K562 (cell line): ENCODE results near the gene GNA15. TPM values are rescaled to one million over a fixed set of nuclear protein-coding genes. Genes with fewer than 3 reads are reported as not detected.

Experiments
- ATAC-seq: fragments of 200-7000 bp; cut with Tn5 transposase; 3 replicates; pipeline ENCODE4 v1.9.1; 2020; ENCODE audit warnings: moderate library complexity
- BruUV-seq: library from RNA; stranded (reverse); fragments of 400-500 nt; replicated peaks from 2 replicates; lab custom pipeline; 2021; lab: Mats Ljungman, UMichigan
- CTCF ChIA-PET: fragments of 300-600 bp; formaldehyde crosslinking; extraction: SDS; loops from one replicate; lab custom pipeline; 2021; ENCODE audit warnings: low intra/inter-chr PET ratio; lab: Yijun Ruan, JAX
- POLR2A ChIA-PET: fragments of 300-600, 350-650 bp; sonication (Branson Sonifier 250); formaldehyde crosslinking; extraction: SDS; loops from one replicate; lab custom pipeline; 2021; ENCODE audit warnings: antibody characterized with exemption, inconsistent platforms; lab: Yijun Ruan, JAX
- DNase-seq, 4 experiments: peaks; one replicate each; pipeline versions ENCODE4 v3.0.0 to v3.0.0-alpha.2; 2011 to 2018; ENCODE audit warnings: low spot score in 3 of 4, mixed read lengths in 3 of 4; ENCODE audit errors: extremely low read depth in 1 of 4
- FAIRE-seq: peaks from 2 replicates; lab custom pipeline; 2011; peaks lifted over from hg19 to GRCh38; lab: Jason Lieb, UNC
- H2AFZ ChIP-seq: 2 replicates; pipeline ENCODE4 v1.6.0; 2011; ENCODE audit warnings: low read depth, low read length, control low read depth, inconsistent platforms
- H3K27ac ChIP-seq: fragments of 200-600 bp; 3 replicates; pipeline ENCODE4 v1.8.0; 2011; ENCODE audit warnings: low read depth, mild to moderate bottlenecking, control low read depth, inconsistent platforms, low read length, moderate library complexity, mixed read lengths; ENCODE audit errors: extremely low read depth
- H3K27me3 ChIP-seq, 2 experiments: fragments of 300-600 bp in 1 of 2; 2 replicates in 1 of 2; 3 replicates in 1 of 2; pipeline versions ENCODE4 v1.6.0 to v1.8.0; 2011; ENCODE audit warnings: inconsistent platforms in 2 of 2, low read length in 2 of 2, mild to moderate bottlenecking in 1 of 2, mixed read lengths in 1 of 2, moderate library complexity in 1 of 2; ENCODE audit not compliant: control insufficient read depth in 2 of 2, insufficient read depth in 2 of 2
- H3K36me3 ChIP-seq: fragments of 300-600 bp; 3 replicates; pipeline ENCODE4 v1.8.0; 2011; ENCODE audit warnings: mild to moderate bottlenecking, low read length, inconsistent platforms; ENCODE audit not compliant: control insufficient read depth, insufficient read depth
- H3K4me1 ChIP-seq, 2 experiments: fragments of 200-600 bp in 1 of 2; replicated peaks in 1 of 2; 2 replicates in 1 of 2; 3 replicates in 1 of 2; pipeline versions ENCODE4 v1.5.1 to v1.8.0; 2011; ENCODE audit warnings: inconsistent platforms in 2 of 2, low read length in 2 of 2, mild to moderate bottlenecking in 1 of 2, mixed read lengths in 1 of 2, moderate library complexity in 1 of 2; ENCODE audit not compliant: control insufficient read depth in 2 of 2, insufficient read depth in 2 of 2
- H3K4me2 ChIP-seq: 2 replicates; pipeline ENCODE4 v1.6.1; 2011; ENCODE audit warnings: low read length, control low read depth, inconsistent platforms, mixed read lengths; ENCODE audit not compliant: insufficient read depth
- H3K4me3 ChIP-seq: fragments of 200-600 bp; sonication (generic), shearing (Covaris generic); 2 replicates; pipeline ENCODE4 v1.5.1; 2016; ENCODE audit warnings: control low read depth, inconsistent platforms
- H3K79me2 ChIP-seq: fragments of 200-600 bp; 3 replicates; pipeline ENCODE4 v1.8.0; 2011; ENCODE audit warnings: low read length, inconsistent platforms; ENCODE audit not compliant: control insufficient read depth, insufficient read depth
- H3K9ac ChIP-seq, 2 experiments: 2 replicates each; pipeline versions ENCODE4 v1.6.0 to v1.6.1; 2011; ENCODE audit warnings: low read depth in 2 of 2, low read length in 2 of 2, control low read depth in 1 of 2, inconsistent platforms in 1 of 2, mild to moderate bottlenecking in 1 of 2, mixed read lengths in 1 of 2; ENCODE audit not compliant: insufficient read depth in 1 of 2
- H3K9me1 ChIP-seq: one replicate; pipeline ENCODE4 v1.6.0; 2011; ENCODE audit warnings: inconsistent platforms, mild to moderate bottlenecking, low read length, moderate library complexity; ENCODE audit not compliant: control insufficient read depth, insufficient read depth
- H3K9me3 ChIP-seq: replicated peaks from 2 replicates; pipeline ENCODE4 v1.5.1; 2011; ENCODE audit warnings: low read depth, low read length, inconsistent platforms; ENCODE audit not compliant: control insufficient read depth, insufficient read depth
- H4K20me1 ChIP-seq: replicated peaks from 2 replicates; pipeline ENCODE4 v1.6.1; 2011; ENCODE audit warnings: low read length, inconsistent platforms, mixed read lengths; ENCODE audit not compliant: control insufficient read depth, insufficient read depth
- FUS ChIP-seq: fragments of 200-400 bp; formaldehyde crosslinking; optimal IDR thresholded peaks from 2 replicates; pipeline ENCODE3; 2017; ENCODE audit warnings: low read depth, low read length
- GABPB1 ChIP-seq: sonication (generic); formaldehyde crosslinking; IDR thresholded peaks from 2 replicates; pipeline ENCODE4 v1.8.0; 2022; ENCODE audit warnings: mild to moderate bottlenecking, missing genetic modification reagents
- HCFC1 ChIP-seq: IDR thresholded peaks from 2 replicates; pipeline ENCODE4 v1.6.1; 2012; ENCODE audit warnings: low read depth, low read length, improper control_type of control experiment
- HDAC3 ChIP-seq: fragments of 450-650 bp; IDR thresholded peaks from 2 replicates; pipeline ENCODE4 v1.6.1; 2018; ENCODE audit warnings: borderline replicate concordance, mild to moderate bottlenecking, moderate library complexity; ENCODE audit not compliant: partially characterized antibody
- NCOA1 ChIP-seq: fragments of 450-650 bp; IDR thresholded peaks from 2 replicates; pipeline ENCODE4 v1.6.1; 2016; ENCODE audit warnings: low read depth
- TRIM24 ChIP-seq, 2 experiments: fragments of 450-650 bp; IDR thresholded peaks; 2 replicates each; pipeline ENCODE4 v1.6.1; 2016
- WGBS: fragments of 100-300 bp; shearing (Covaris generic); methylation state at CpG from one replicate; pipeline ENCODE4 v1.1.6; 2016; ENCODE audit warnings: low coverage, mixed read lengths; ENCODE audit not compliant: insufficient coverage; ENCODE audit errors: missing lambda C conversion rate; 5-methylcytosine and 5-hydroxymethylcytosine counted together
- in situ Hi-C: fragments of 300-500 bp; cut with MboI; formaldehyde crosslinking; loops from 4 replicates; pipeline ENCODE4 v1.15.0; 2018; ENCODE audit warnings: inconsistent platforms, mixed read lengths
- intact Hi-C: fragments of 100-400 bp; cut with micrococcal nuclease; formaldehyde crosslinking; loops from 2 replicates; pipeline ENCODE4 v1.14.2; 2022
- polyA plus RNA-seq, 8 experiments: library from polyadenylated mRNA; depleted of rRNA in 4 of 8; stranded (reverse) in 5 of 8; unstranded in 3 of 8; fragments of >200 nt; fragmentation: Nextera tagmentation in 2 of 8; fragmentation: Illumina TruSeq in 1 of 8; extraction: Ambion mirVana in 2 of 8; extraction: Trizol in 1 of 8; gene quantifications; 2 replicates each; pipeline versions ENCODE4 v1.2.1 to v1.2.3, GENCODE V29; 2011 to 2014; ENCODE audit warnings: inconsistent platforms in 1 of 8, missing spikeins in 1 of 8
- total RNA-seq, 7 experiments: library from RNA; depleted of rRNA in 6 of 7; stranded (reverse); fragments of >200 nt in 6 of 7; fragmentation: Illumina TruSeq in 2 of 7; extraction: Trizol in 2 of 7; gene quantifications; 2 replicates each; pipeline versions ENCODE4 v1.2.1 to v1.2.3, GENCODE V29; 2011 to 2021; ENCODE audit warnings: low replicate concordance in 1 of 7
- TF ChIP-seq, protein P1 (sequence below), 3 experiments: fragments of 200-800 bp in 1 of 3; fragments of 250-450 bp in 1 of 3; fragments of 450-650 bp in 1 of 3; sonication (Bioruptor Pico) in 1 of 3; sonication (Bioruptor generic) in 1 of 3; formaldehyde crosslinking in 1 of 3; IDR thresholded peaks; 2 replicates each; pipeline versions ENCODE4 v1.6.1 to v1.8.0; 2016 to 2022; ENCODE audit warnings: mild to moderate bottlenecking in 2 of 3, missing genetic modification characterization in 2 of 3, missing compliant biosample characterization in 1 of 3, moderate library complexity in 1 of 3
- TF ChIP-seq, protein P2 (sequence below), 2 experiments: fragments of 450-650 bp in 1 of 2; sonication (generic) in 1 of 2; formaldehyde crosslinking in 1 of 2; IDR thresholded peaks; 2 replicates each; pipeline versions ENCODE4 v1.7.1 to v1.9.0; 2016 to 2022; ENCODE audit warnings: inconsistent platforms in 1 of 2, mild to moderate bottlenecking in 1 of 2, missing genetic modification reagents in 1 of 2

The GNA15 gene
- total and polyA plus RNA-seq, 9 of the 15 experiments (the other 6 are each of a cell fraction or from before 2014, with no cell fraction given), result 0.03 to 0.24 (median 0.11) TPM; not detected in 1

DNA sequence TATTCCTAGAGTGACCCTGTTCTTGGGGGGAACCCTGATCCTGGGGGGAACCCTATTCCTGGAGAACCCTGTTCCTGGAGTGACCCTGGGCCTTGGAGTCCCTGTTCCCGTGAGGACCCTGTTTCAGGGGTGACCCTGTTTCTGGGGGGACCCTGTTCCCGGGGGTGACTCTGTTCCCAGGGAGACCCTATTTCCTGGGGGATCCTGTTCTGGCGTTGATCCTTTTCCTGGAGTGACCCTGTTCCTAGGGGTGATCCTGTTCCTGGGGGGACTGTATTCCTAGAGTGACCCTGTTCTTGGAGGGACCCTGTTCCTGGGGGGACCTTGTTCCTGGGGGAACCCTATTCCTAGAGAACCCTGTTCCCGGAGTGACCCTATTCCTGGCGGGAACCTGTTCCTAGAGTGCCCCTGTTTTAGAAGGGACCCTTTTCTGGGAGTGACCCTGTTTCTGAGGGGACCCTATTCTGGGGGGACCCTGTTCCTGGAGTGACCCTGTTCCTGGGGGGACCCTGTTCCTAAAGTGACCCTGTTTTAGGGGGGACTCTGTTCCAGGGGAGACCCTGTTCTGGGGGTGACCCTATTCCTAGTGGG is 15.0 kb downstream of the GNA15 start:
- peak overlapping the region in 1 of 2 experiments; percentile 73; a peak in 1 of 4 replicates for H3K9ac ChIP-seq
- no peaks in the 10 kb centered on the region; a peak in 1 of 5 replicates for H3K27me3 ChIP-seq
- POLR2A ChIA-PET, result interaction anchor here (0.7 kb wide), 1 partner anchor 675 kb away, joined by 4 read pairs; no protein-coding TSS in a partner anchor
- in situ Hi-C loops (no loop called here), intact Hi-C loops (no loop called here)
- peaks cover 6 to 37% of the 10 kb centered on the region in 2 experiments for H3K4me1 ChIP-seq
- H3K27ac ChIP-seq, result no peak overlapping the region
- H3K79me2 ChIP-seq, result peaks cover 4% of the 10 kb centered on the region; the same call in 1 of the 3 replicates
- no peaks in the 10 kb centered on the region for H4K20me1 ChIP-seq
- ATAC-seq (no peak), FAIRE-seq (no peak), DNase-seq (no peak)
- peak overlapping the region; percentile 11 for H2AFZ ChIP-seq
- no peak overlapping the region for H3K4me2 ChIP-seq
- BruUV-seq, result no TSS peak
- H3K9me1 ChIP-seq, result no peaks in the 10 kb centered on the region
- H3K9me3 ChIP-seq, result no peaks in the 10 kb centered on the region
- H3K36me3 ChIP-seq, result no peaks in the 10 kb centered on the region
- 65% methylated on average over 5 of the region's 5 CpGs for WGBS
- CTCF ChIA-PET, result no interaction called here
- no peak overlapping the region for H3K4me3 ChIP-seq
- TF ChIP-seq TRIM24 (IDR thresholded peaks at IDR 0.05) (peak in 1 of 2 experiments; percentile 67; a peak in 2 of 4 replicates), HCFC1 (0 out of 2 replicates have a peak, but pooled peaks have one; percentile 15), GABPB1 (CRISPR knock-in tag) (peak; percentile 42; the same call in 1 of the 2 replicates), HDAC3 (no peak), NCOA1 (peak; percentile 26; the same call in 1 of the 2 replicates), FUS (no peak)
- TF ChIP-seq, protein P1, sequence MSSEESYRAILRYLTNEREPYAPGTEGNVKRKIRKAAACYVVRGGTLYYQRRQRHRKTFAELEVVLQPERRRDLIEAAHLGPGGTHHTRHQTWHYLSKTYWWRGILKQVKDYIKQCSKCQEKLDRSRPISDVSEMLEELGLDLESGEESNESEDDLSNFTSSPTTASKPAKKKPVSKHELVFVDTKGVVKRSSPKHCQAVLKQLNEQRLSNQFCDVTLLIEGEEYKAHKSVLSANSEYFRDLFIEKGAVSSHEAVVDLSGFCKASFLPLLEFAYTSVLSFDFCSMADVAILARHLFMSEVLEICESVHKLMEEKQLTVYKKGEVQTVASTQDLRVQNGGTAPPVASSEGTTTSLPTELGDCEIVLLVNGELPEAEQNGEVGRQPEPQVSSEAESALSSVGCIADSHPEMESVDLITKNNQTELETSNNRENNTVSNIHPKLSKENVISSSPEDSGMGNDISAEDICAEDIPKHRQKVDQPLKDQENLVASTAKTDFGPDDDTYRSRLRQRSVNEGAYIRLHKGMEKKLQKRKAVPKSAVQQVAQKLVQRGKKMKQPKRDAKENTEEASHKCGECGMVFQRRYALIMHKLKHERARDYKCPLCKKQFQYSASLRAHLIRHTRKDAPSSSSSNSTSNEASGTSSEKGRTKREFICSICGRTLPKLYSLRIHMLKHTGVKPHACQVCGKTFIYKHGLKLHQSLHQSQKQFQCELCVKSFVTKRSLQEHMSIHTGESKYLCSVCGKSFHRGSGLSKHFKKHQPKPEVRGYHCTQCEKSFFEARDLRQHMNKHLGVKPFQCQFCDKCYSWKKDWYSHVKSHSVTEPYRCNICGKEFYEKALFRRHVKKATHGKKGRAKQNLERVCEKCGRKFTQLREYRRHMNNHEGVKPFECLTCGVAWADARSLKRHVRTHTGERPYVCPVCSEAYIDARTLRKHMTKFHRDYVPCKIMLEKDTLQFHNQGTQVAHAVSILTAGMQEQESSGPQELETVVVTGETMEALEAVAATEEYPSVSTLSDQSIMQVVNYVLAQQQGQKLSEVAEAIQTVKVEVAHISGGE (CRISPR knock-in tag; IDR thresholded peaks at IDR 0.05), result peak in 2 of 3 experiments; percentile 71 to 94; a peak in 4 of 6 replicates
- TF ChIP-seq, protein P2, sequence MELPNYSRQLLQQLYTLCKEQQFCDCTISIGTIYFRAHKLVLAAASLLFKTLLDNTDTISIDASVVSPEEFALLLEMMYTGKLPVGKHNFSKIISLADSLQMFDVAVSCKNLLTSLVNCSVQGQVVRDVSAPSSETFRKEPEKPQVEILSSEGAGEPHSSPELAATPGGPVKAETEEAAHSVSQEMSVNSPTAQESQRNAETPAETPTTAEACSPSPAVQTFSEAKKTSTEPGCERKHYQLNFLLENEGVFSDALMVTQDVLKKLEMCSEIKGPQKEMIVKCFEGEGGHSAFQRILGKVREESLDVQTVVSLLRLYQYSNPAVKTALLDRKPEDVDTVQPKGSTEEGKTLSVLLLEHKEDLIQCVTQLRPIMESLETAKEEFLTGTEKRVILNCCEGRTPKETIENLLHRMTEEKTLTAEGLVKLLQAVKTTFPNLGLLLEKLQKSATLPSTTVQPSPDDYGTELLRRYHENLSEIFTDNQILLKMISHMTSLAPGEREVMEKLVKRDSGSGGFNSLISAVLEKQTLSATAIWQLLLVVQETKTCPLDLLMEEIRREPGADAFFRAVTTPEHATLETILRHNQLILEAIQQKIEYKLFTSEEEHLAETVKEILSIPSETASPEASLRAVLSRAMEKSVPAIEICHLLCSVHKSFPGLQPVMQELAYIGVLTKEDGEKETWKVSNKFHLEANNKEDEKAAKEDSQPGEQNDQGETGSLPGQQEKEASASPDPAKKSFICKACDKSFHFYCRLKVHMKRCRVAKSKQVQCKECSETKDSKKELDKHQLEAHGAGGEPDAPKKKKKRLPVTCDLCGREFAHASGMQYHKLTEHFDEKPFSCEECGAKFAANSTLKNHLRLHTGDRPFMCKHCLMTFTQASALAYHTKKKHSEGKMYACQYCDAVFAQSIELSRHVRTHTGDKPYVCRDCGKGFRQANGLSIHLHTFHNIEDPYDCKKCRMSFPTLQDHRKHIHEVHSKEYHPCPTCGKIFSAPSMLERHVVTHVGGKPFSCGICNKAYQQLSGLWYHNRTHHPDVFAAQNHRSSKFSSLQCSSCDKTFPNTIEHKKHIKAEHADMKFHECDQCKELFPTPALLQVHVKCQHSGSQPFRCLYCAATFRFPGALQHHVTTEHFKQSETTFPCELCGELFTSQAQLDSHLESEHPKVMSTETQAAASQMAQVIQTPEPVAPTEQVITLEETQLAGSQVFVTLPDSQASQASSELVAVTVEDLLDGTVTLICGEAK (IDR thresholded peaks at IDR 0.05), result peak; percentile 66
- TF ChIP-seq, protein P2 (CRISPR knock-in tag; IDR thresholded peaks at IDR 0.05), result no peak
